ENCODE measurements around the gene NAGS. TPM values are rescaled to one million over a fixed set of nuclear protein-coding genes. Genes with fewer than 3 reads are reported as not detected.

The NAGS gene
- polyA plus RNA-seq, 2 of the 4 experiments (the other 2 are of a cell fraction), result 0.66 to 0.88 TPM

GRCh38 chr17:44000141-44000860, 4.1 kb upstream of the NAGS start:
- 83% methylated on average over 12 of the region's 12 CpGs for WGBS (ENCODE audit: missing lambda C conversion rate)
- Histone ChIP-seq H3K4me3 (no peak overlapping the region), H3K4me1 (peaks cover 7% of the 10 kb centered on the region; the same call in 1 of the 3 replicates), H3K9me3 (no peaks in the 10 kb centered on the region), H3K27ac (no peak overlapping the region), H3K4me2 (no peak overlapping the region)
- no peak for FAIRE-seq
- TF ChIP-seq, protein P1, sequence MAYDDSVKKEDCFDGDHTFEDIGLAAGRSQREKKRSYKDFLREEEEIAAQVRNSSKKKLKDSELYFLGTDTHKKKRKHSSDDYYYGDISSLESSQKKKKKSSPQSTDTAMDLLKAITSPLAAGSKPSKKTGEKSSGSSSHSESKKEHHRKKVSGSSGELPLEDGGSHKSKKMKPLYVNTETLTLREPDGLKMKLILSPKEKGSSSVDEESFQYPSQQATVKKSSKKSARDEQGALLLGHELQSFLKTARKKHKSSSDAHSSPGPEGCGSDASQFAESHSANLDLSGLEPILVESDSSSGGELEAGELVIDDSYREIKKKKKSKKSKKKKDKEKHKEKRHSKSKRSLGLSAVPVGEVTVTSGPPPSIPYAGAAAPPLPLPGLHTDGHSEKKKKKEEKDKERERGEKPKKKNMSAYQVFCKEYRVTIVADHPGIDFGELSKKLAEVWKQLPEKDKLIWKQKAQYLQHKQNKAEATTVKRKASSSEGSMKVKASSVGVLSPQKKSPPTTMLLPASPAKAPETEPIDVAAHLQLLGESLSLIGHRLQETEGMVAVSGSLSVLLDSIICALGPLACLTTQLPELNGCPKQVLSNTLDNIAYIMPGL (CRISPR knock-in tag; IDR thresholded peaks at IDR 0.05; ENCODE audit: borderline replicate concordance), result no peak
- TF ChIP-seq CHD4 (IDR thresholded peaks at IDR 0.05; ENCODE audit: borderline replicate concordance) (no peak), GATA3 (IDR thresholded peaks at IDR 0.05; ENCODE audit: borderline replicate concordance) (no peak), EHMT2 (IDR thresholded peaks at IDR 0.05; ENCODE audit: low read depth) (no peak), MYC (IDR thresholded peaks at IDR 0.05; ENCODE audit: borderline replicate concordance, low read length) (no peak), FOSL2 (IDR thresholded peaks at IDR 0.05) (no peak), FOSL2 (CRISPR knock-in tag; IDR thresholded peaks at IDR 0.05) (no peak), MAZ (IDR thresholded peaks at IDR 0.05; ENCODE audit: borderline replicate concordance, low read depth, low read length) (no peak), EP300 (IDR thresholded peaks at IDR 0.05) (no peak), TFCP2L1 (CRISPR knock-in tag; IDR thresholded peaks at IDR 0.05) (no peak), BCL3 (IDR thresholded peaks at IDR 0.05) (no peak), HOXB13 (CRISPR knock-in tag; IDR thresholded peaks at IDR 0.05; ENCODE audit: low read depth) (no peak), POLR2AphosphoS2 (conservative IDR thresholded peaks at IDR 0.05; ENCODE audit: low read length) (no peak)
- TF ChIP-seq, protein P2, sequence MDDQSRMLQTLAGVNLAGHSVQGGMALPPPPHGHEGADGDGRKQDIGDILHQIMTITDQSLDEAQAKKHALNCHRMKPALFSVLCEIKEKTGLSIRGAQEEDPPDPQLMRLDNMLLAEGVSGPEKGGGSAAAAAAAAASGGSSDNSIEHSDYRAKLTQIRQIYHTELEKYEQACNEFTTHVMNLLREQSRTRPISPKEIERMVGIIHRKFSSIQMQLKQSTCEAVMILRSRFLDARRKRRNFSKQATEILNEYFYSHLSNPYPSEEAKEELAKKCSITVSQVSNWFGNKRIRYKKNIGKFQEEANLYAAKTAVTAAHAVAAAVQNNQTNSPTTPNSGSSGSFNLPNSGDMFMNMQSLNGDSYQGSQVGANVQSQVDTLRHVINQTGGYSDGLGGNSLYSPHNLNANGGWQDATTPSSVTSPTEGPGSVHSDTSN (IDR thresholded peaks at IDR 0.05), result no peak
- TF ChIP-seq, protein P3, sequence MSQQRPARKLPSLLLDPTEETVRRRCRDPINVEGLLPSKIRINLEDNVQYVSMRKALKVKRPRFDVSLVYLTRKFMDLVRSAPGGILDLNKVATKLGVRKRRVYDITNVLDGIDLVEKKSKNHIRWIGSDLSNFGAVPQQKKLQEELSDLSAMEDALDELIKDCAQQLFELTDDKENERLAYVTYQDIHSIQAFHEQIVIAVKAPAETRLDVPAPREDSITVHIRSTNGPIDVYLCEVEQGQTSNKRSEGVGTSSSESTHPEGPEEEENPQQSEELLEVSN (IDR thresholded peaks at IDR 0.05; ENCODE audit: borderline replicate concordance, low read depth), result no peak
- TF ChIP-seq, protein P4, sequence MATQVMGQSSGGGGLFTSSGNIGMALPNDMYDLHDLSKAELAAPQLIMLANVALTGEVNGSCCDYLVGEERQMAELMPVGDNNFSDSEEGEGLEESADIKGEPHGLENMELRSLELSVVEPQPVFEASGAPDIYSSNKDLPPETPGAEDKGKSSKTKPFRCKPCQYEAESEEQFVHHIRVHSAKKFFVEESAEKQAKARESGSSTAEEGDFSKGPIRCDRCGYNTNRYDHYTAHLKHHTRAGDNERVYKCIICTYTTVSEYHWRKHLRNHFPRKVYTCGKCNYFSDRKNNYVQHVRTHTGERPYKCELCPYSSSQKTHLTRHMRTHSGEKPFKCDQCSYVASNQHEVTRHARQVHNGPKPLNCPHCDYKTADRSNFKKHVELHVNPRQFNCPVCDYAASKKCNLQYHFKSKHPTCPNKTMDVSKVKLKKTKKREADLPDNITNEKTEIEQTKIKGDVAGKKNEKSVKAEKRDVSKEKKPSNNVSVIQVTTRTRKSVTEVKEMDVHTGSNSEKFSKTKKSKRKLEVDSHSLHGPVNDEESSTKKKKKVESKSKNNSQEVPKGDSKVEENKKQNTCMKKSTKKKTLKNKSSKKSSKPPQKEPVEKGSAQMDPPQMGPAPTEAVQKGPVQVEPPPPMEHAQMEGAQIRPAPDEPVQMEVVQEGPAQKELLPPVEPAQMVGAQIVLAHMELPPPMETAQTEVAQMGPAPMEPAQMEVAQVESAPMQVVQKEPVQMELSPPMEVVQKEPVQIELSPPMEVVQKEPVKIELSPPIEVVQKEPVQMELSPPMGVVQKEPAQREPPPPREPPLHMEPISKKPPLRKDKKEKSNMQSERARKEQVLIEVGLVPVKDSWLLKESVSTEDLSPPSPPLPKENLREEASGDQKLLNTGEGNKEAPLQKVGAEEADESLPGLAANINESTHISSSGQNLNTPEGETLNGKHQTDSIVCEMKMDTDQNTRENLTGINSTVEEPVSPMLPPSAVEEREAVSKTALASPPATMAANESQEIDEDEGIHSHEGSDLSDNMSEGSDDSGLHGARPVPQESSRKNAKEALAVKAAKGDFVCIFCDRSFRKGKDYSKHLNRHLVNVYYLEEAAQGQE (IDR thresholded peaks at IDR 0.05), result no peak
- TF ChIP-seq, protein P5, sequence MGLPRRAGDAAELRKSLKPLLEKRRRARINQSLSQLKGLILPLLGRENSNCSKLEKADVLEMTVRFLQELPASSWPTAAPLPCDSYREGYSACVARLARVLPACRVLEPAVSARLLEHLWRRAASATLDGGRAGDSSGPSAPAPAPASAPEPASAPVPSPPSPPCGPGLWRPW (IDR thresholded peaks at IDR 0.05), result no peak
- no peak for DNase-seq (ENCODE audit: low read depth in 1 of 2, low spot score in 1 of 2)
- ATAC-seq, result peak in 1 of 2 experiments; percentile 7; a peak in 1 of 6 replicates
- POLR2A ChIA-PET, result no interaction called here
- CTCF ChIA-PET, result interaction anchor here (0.5 to 24.9 kb wide), 7 partner anchors 9 to 154 kb away, joined by 3 to 657 read pairs (median 4); partner anchors contain the start of genes CD300LG, PPY and PYY
